Inflammatory macrophage (primary cell): Measurements from ENCODE around the gene CEND1.

Experiments used
- DNase-seq, 2 donors: peaks; one replicate each; pipeline ENCODE4 v3.0.0-alpha.2; 2020 to 2022

CEND1 gene

GRCh38 chr11:811446-812245, 21.8 kb upstream of the CEND1 start:
- DNase-seq: no peak

GRCh38 chr11:810040-810567, 20.2 kb upstream of the CEND1 start:
- DNase-seq: peak in 1 of 2 donors; percentile 29

GRCh38 chr11:809287-810039, 19.6 kb upstream of the CEND1 start, which contains the start of gene RPLP2:
RPLP2 (plus strand) TSS chr11:809967; CDS start chr11:810235, 268 bp downstream.
- peak; percentile 98 to 99 for DNase-seq

GRCh38 chr11:808427-809286, 18.8 kb upstream of the CEND1 start:
- DNase-seq: no peak

- DNase-seq: no peak
These were observed 14.7 kb upstream of the CEND1 start for GRCh38 chr11:804599-804964.

GRCh38 chr11:803770-804598, 14.1 kb upstream of the CEND1 start:
- no peak for DNase-seq

- DNase-seq: no peak
These were observed 13.5 kb upstream of the CEND1 start for GRCh38 chr11:803467-803742.

GRCh38 chr11:802693-803466, 13.0 kb upstream of the CEND1 start:
- no peak for DNase-seq

- DNase-seq: no peak
These were observed 12.2 kb upstream of the CEND1 start for GRCh38 chr11:802018-802617.

GRCh38 chr11:801097-801780, 11.3 kb upstream of the CEND1 start:
- DNase-seq: no peak

- no peak for DNase-seq
These were observed 10.6 kb upstream of the CEND1 start for GRCh38 chr11:800473-800872.

GRCh38 chr11:799641-800316, 9.9 kb upstream of the CEND1 start:
- no peak for DNase-seq

- DNase-seq: peak; percentile 82 to 86
These were observed 8.3 kb upstream of the CEND1 start, which contains the start of gene SLC25A22 for GRCh38 chr11:798093-798713. SLC25A22 (minus strand) TSS chr11:798281; CDS start chr11:795006, 3,275 bp downstream.

- DNase-seq: peak; percentile 67 to 72
These were observed 7.6 kb upstream of the CEND1 start for GRCh38 chr11:797296-798092.

GRCh38 chr11:796565-797295, 6.8 kb upstream of the CEND1 start:
- DNase-seq: no peak

- DNase-seq: peak; percentile 75 to 91
These were observed 6.0 kb upstream of the CEND1 start for GRCh38 chr11:795634-796564.
